ENCODE measurements around the gene GHDC. TPM values are rescaled to one million over a fixed set of nuclear protein-coding genes. Genes with fewer than 3 reads are reported as not detected.

The GHDC gene
- total and polyA plus RNA-seq, 2 of the 13 experiments (the other 11 are each of a cell fraction or from before 2014, with no cell fraction given): 15.4 to 22.5 TPM

DNA sequence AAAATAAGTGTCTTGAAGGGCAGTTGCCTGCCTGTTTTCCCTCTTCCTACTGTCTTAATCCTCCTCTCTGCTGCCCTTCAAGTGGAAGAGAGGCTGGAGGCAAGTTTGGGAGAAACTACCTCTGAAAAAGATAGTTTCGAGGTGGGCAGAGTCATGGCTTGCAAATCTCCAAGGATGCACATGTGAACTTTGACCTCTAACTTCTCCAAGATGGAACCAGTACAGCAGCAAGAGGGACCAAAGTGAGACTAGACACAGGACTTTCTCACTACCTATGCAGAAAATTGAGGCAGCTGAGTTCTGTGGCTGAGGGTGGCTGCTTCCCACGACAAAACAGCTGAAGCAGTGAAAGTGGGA lies 12.5 kb downstream of the GHDC start:
- no peak overlapping the region for H3K4me2 ChIP-seq (ENCODE audit: low read depth, low read length)
- in situ Hi-C loops (cut with HindIII; ENCODE audit: extremely low pct_ligation_motif_present, low pct_unique_long_range_greater_than_20kb): no loop called here

More for the DNA sequence above, 12.5 kb downstream of the GHDC start:
- TF ChIP-seq, protein P1, sequence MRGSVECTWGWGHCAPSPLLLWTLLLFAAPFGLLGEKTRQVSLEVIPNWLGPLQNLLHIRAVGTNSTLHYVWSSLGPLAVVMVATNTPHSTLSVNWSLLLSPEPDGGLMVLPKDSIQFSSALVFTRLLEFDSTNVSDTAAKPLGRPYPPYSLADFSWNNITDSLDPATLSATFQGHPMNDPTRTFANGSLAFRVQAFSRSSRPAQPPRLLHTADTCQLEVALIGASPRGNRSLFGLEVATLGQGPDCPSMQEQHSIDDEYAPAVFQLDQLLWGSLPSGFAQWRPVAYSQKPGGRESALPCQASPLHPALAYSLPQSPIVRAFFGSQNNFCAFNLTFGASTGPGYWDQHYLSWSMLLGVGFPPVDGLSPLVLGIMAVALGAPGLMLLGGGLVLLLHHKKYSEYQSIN (CRISPR knock-in tag; IDR thresholded peaks at IDR 0.05; ENCODE audit: borderline replicate concordance): no peak
- TF ChIP-seq ZNF629 (CRISPR knock-in tag; conservative IDR thresholded peaks at IDR 0.05) (0 out of 2 replicates have a peak, but pooled peaks have one; percentile 1), HNRNPK (IDR thresholded peaks at IDR 0.05; ENCODE audit: low read depth, low read length, poor library complexity, severe bottlenecking) (no peak), USF2 (IDR thresholded peaks at IDR 0.05; ENCODE audit: low read depth, low read length) (no peak), USF2 (CRISPR knock-in tag; IDR thresholded peaks at IDR 0.05; ENCODE audit: borderline replicate concordance) (peak; percentile 18; the same call in 1 of the 2 replicates), ZNF772 (CRISPR knock-in tag; IDR thresholded peaks at IDR 0.05) (0 out of 2 replicates have a peak, but pooled peaks have one; percentile 5), KLF12 (CRISPR knock-in tag; IDR thresholded peaks at IDR 0.05; ENCODE audit: borderline replicate concordance) (no peak)
- ATAC-seq: no peak
- Histone ChIP-seq H3K4me3 (replicated peaks in 1 of 3; ENCODE audit: insufficient read depth in 1 of 3, low read depth in 2 of 3, low read length in 3 of 3) (no peak overlapping the region), H3K27me3 (ENCODE audit: control insufficient read depth in 1 of 2, insufficient read depth in 2 of 2, low read length in 2 of 2) (peaks cover 0 to 21% of the 10 kb centered on the region in 2 experiments; a peak in 4 of 5 replicates), H4K20me1 (ENCODE audit: insufficient read depth, low read length) (peaks cover 5% of the 10 kb centered on the region), H3K9ac (ENCODE audit: insufficient read depth, low read depth, low read length) (no peak overlapping the region), H2AFZ (ENCODE audit: low read length) (no peak overlapping the region), H3K4me1 (ENCODE audit: insufficient read depth, low read length) (peaks cover 60% of the 10 kb centered on the region), H3K36me3 (replicated peaks in 1 of 2; ENCODE audit: control insufficient read depth in 1 of 2, insufficient read depth in 2 of 2, low read length in 2 of 2) (no peaks in the 10 kb centered on the region), H3K9me3 (ENCODE audit: low read length) (no peaks in the 10 kb centered on the region), H3K79me2 (ENCODE audit: insufficient read depth, low read length) (no peaks in the 10 kb centered on the region), H3K27ac (ENCODE audit: extremely low read length, insufficient read depth, low read length) (no peak overlapping the region)
- intact Hi-C loops (cut with micrococcal nuclease; ENCODE audit: unreplicated experiment): loop anchor here (10.0 kb wide), 1 partner anchor 63 kb away; no protein-coding TSS in a partner anchor
- 80% methylated on average over 2 of the region's 2 CpGs for WGBS (ENCODE audit: low lambda C conversion rate)
- no TSS peak for BruUV-seq (replicated peaks)
- ChIA-PET CTCF (ENCODE audit: low intra/inter-chr PET ratio, low total read pairs) (interaction anchor here (1.1 kb wide), 1 partner anchor 64 kb away, joined by 3 read pairs; no protein-coding TSS in a partner anchor), POLR2A (interaction anchor here (1.7 to 3.6 kb wide), 3 partner anchors 13 to 67 kb away, joined by 4 to 19 read pairs (median 6); partner anchors contain the start of gene GHDC)
- DNase-seq (ENCODE audit: low spot score): no peak
- FAIRE-seq: no peak
